Activated naive CD8-positive, alpha-beta T cell (primary cell): ENCODE measurements around the gene MCC.

Experiments
- H3K27ac Mint-ChIP-seq: one replicate; pipeline ENCODE4 v1.8.0; 2021; ENCODE audit warnings: mixed read lengths
- H3K27me3 Mint-ChIP-seq: one replicate; pipeline ENCODE4 v1.8.0; 2021; ENCODE audit warnings: mixed read lengths
- H3K36me3 Mint-ChIP-seq: one replicate; pipeline ENCODE4 v1.8.0; 2021; ENCODE audit warnings: mixed read lengths
- H3K4me1 Mint-ChIP-seq: one replicate; pipeline ENCODE4 v1.8.0; 2021; ENCODE audit warnings: low read depth, mixed read lengths
- H3K4me3 Mint-ChIP-seq: one replicate; pipeline ENCODE4 v1.8.0; 2021; ENCODE audit warnings: mild to moderate bottlenecking, mixed read lengths
- H3K9me3 Mint-ChIP-seq: one replicate; pipeline ENCODE4 v1.8.0; 2021; ENCODE audit warnings: low read depth, mixed read lengths

MCC gene

DNA sequence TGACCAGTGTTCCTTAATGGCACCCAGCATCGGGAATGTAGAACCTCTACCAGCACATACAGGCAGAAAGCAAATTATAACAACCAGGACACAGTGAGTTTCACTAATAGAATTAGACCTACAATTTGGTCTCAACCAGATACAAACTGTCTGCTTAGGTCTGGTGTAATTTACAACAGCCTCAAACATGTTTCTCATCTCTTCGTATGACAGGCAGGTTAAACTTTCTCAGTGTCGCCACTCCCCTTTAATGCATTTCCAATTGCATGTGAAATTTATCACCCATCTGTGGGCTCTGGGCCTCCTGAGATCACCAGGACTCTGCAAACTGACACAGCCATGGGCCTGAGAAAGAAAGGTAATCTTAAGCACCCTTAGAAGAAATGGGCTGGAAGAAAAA is 293.0 kb downstream of the MCC start:
- no peaks in the 10 kb centered on the region for H3K27me3 Mint-ChIP-seq
- H3K9me3 Mint-ChIP-seq: no peaks in the 10 kb centered on the region
- no peaks in the 10 kb centered on the region for H3K4me1 Mint-ChIP-seq
- H3K36me3 Mint-ChIP-seq: peaks cover 2% of the 10 kb centered on the region
- H3K27ac Mint-ChIP-seq: no peak overlapping the region
- no peak overlapping the region for H3K4me3 Mint-ChIP-seq

DNA sequence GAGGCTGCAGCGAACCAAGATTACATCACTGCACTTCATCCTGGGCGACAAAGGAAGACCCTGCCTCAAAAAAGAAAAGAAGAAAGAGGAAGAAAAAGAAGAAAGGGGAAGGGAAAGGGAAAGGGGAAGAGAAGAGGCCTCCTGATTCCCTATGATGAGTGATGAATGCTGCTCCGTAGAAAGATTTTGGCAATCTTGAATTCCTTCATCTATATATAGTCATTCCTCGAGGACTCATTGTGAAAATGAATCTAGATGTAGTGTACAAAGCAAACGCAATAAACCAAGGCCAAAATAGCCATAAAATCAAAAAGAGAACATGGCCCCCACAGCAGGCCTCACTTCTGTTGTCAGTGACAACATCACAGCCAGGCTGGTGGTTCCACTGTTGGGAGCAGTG is 293.7 kb downstream of the MCC start:
- Mint-ChIP-seq H3K9me3 (no peaks in the 10 kb centered on the region), H3K4me3 (no peak overlapping the region)

GRCh38 chr5:113194125-113194524 is 294.1 kb downstream of the MCC start:
- Mint-ChIP-seq H3K9me3 (no peaks in the 10 kb centered on the region), H3K27me3 (no peaks in the 10 kb centered on the region), H3K4me1 (no peaks in the 10 kb centered on the region), H3K36me3 (peaks cover 2% of the 10 kb centered on the region), H3K27ac (no peak overlapping the region), H3K4me3 (no peak overlapping the region)

More for the DNA sequence above, 293.7 kb downstream of the MCC start:
- Mint-ChIP-seq H3K36me3 (peaks cover 2% of the 10 kb centered on the region), H3K27ac (no peak overlapping the region), H3K4me1 (no peaks in the 10 kb centered on the region), H3K27me3 (no peaks in the 10 kb centered on the region)

GRCh38 chr5:113193311-113193978 is 294.8 kb downstream of the MCC start:
- Mint-ChIP-seq H3K4me3 (no peak overlapping the region), H3K36me3 (peaks cover 2% of the 10 kb centered on the region), H3K27me3 (no peaks in the 10 kb centered on the region), H3K4me1 (no peaks in the 10 kb centered on the region), H3K9me3 (no peaks in the 10 kb centered on the region), H3K27ac (no peak overlapping the region)

DNA sequence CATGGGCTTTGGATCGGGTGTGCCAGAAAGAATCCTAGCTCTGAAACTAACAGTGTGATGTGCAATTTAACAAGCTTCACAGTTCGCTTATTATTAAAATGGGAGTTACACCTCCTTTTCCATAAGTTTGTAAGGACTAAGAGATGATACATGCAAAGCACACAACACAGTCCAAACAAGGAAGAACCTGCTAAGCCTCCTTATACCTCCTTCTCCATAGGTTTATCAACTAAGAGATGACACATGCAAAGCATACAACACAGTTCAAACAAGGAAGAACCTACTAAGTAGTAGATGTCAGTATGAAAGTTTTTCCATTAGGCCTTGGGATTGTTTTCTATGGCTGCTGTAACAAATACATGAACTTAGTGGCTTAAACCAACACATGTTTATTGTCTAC is 295.7 kb downstream of the MCC start:
- H3K4me3 Mint-ChIP-seq: no peak overlapping the region
- H3K36me3 Mint-ChIP-seq: peaks cover 2% of the 10 kb centered on the region
- H3K27me3 Mint-ChIP-seq: no peaks in the 10 kb centered on the region
- no peaks in the 10 kb centered on the region for H3K9me3 Mint-ChIP-seq
- H3K4me1 Mint-ChIP-seq: no peaks in the 10 kb centered on the region
- H3K27ac Mint-ChIP-seq: no peak overlapping the region

DNA sequence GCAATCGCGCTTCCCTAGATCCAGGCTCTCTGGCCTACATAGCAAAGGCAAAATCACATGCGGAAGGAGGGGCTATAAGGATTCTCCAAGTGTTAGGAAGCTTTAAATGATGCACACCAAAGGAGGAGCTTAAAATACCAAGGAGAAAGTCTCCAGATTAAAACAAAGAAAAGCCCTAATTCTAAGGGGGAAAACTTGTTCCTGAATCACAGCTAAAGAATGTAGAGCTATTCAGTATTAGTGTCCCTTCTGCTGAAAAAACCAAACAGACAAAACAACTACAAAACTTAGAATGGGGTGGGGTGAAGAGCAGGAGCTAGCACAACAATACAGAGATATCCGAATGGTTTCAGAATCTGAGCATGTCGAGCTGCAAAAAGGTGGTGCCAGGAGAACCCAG is 297.9 kb downstream of the MCC start:
- Mint-ChIP-seq H3K36me3 (peaks cover 4% of the 10 kb centered on the region), H3K4me1 (no peaks in the 10 kb centered on the region), H3K27me3 (no peaks in the 10 kb centered on the region), H3K4me3 (no peak overlapping the region), H3K9me3 (no peaks in the 10 kb centered on the region), H3K27ac (no peak overlapping the region)

GRCh38 chr5:113189291-113189690 is 299.0 kb downstream of the MCC start:
- Mint-ChIP-seq H3K9me3 (no peaks in the 10 kb centered on the region), H3K4me1 (no peaks in the 10 kb centered on the region), H3K36me3 (peaks cover 4% of the 10 kb centered on the region), H3K4me3 (no peak overlapping the region), H3K27me3 (no peaks in the 10 kb centered on the region), H3K27ac (no peak overlapping the region)

- Mint-ChIP-seq H3K36me3 (peaks cover 4% of the 10 kb centered on the region), H3K9me3 (no peaks in the 10 kb centered on the region), H3K4me3 (no peak overlapping the region), H3K27ac (no peak overlapping the region), H3K4me1 (no peaks in the 10 kb centered on the region), H3K27me3 (no peaks in the 10 kb centered on the region)
Measured at GRCh38 chr5:113188436-113188835, 299.8 kb downstream of the MCC start.

DNA sequence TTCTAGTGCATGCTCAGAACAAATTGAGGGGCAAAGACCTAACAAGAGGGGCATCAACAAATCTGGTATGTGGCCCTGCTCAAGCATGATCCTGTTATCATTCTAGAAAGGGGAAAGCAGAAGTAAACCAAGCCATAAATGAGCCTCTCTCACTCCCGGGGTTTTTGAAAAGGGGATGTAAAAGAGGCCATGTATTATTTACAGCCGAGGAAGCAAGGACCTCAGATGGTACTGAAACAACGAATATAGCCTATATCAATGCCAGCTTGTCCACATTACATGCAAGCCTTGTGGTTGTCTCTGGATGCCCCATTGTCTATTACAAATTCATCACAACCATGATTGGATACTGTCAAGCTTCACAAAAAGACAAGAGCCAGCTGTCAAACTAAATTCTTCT is 300.3 kb downstream of the MCC start:
- no peaks in the 10 kb centered on the region for H3K9me3 Mint-ChIP-seq
- H3K27ac Mint-ChIP-seq: no peak overlapping the region
- peaks cover 2% of the 10 kb centered on the region for H3K36me3 Mint-ChIP-seq
- no peaks in the 10 kb centered on the region for H3K27me3 Mint-ChIP-seq
- no peaks in the 10 kb centered on the region for H3K4me1 Mint-ChIP-seq
- H3K4me3 Mint-ChIP-seq: no peak overlapping the region

DNA sequence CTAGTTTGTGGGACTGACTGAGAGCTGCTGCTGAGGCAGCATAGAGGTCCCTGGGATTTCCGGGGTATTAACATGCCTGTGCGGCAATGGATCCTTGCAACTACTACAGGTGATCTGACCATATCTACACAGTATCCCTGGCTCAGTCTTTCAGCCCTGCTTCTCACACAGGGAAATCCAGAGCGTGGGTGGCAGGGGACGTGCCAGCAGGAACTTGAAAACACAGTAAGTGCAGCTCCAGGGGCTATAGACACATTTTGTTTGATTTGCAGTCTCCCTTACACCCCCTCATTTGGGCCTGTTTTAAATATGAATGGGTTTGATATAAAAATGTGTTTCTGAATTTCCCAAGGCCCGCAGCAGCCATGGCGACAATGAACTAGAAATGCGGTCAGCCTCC is 302.2 kb downstream of the MCC start:
- Mint-ChIP-seq H3K4me1 (peaks cover 15% of the 10 kb centered on the region), H3K9me3 (no peaks in the 10 kb centered on the region), H3K27me3 (no peaks in the 10 kb centered on the region), H3K4me3 (no peak overlapping the region), H3K36me3 (peaks cover 2% of the 10 kb centered on the region), H3K27ac (no peak overlapping the region)

- no peaks in the 10 kb centered on the region for H3K9me3 Mint-ChIP-seq
- H3K27ac Mint-ChIP-seq: no peak overlapping the region
- H3K4me1 Mint-ChIP-seq: peaks cover 15% of the 10 kb centered on the region
- H3K27me3 Mint-ChIP-seq: no peaks in the 10 kb centered on the region
- H3K36me3 Mint-ChIP-seq: peaks cover 2% of the 10 kb centered on the region
- H3K4me3 Mint-ChIP-seq: no peak overlapping the region
Measured at GRCh38 chr5:113183694-113184093, 304.6 kb downstream of the MCC start.

DNA sequence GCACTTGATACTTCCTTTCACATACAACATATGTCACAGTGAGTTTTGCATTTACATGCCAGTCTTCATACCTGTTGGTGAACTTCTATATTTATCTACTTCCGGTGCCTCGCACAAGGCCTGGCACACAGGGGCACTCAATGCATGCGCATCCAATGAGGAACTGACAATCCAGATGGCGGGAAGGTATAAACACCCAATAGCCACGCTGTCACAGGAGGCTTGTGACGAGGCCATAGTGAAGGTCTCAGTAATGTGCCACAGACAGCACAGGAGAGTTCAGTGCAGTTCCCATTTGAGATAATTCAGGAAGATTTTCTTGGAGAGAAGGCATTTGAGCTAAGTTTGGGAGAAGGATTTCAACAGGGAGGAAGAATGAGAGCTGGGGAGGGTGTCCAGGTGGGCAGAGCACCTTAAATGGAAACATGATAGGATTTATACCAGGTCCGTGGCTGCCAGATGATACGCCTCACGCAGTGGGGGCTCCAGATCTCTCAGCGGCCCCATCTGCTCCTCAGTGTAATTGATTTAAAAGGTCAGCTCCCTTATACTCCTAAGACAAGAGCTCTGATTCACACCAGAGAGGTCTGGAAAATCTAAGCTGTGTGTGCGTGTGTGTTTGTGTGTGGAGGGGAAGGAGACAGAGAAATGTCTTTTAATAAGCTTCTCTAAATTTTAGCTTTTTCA is 305.5 kb downstream of the MCC start:
- Mint-ChIP-seq H3K36me3 (peaks cover 2% of the 10 kb centered on the region), H3K27me3 (no peaks in the 10 kb centered on the region), H3K4me1 (peaks cover 15% of the 10 kb centered on the region), H3K9me3 (no peaks in the 10 kb centered on the region), H3K27ac (no peak overlapping the region), H3K4me3 (no peak overlapping the region)

GRCh38 chr5:113181853-113182490 is 306.3 kb downstream of the MCC start:
- Mint-ChIP-seq H3K36me3 (peaks cover under 1% of the 10 kb centered on the region), H3K27ac (no peak overlapping the region)

GRCh38 chr5:113181409-113181808 is 306.8 kb downstream of the MCC start:
- H3K27ac Mint-ChIP-seq: no peak overlapping the region
- H3K36me3 Mint-ChIP-seq: peaks cover 4% of the 10 kb centered on the region
- peaks cover 15% of the 10 kb centered on the region for H3K4me1 Mint-ChIP-seq
- no peak overlapping the region for H3K4me3 Mint-ChIP-seq
- H3K9me3 Mint-ChIP-seq: no peaks in the 10 kb centered on the region
- no peaks in the 10 kb centered on the region for H3K27me3 Mint-ChIP-seq

More at GRCh38 chr5:113181853-113182490, 306.3 kb downstream of the MCC start:
- H3K4me3 Mint-ChIP-seq: no peak overlapping the region
- no peaks in the 10 kb centered on the region for H3K27me3 Mint-ChIP-seq
- H3K9me3 Mint-ChIP-seq: no peaks in the 10 kb centered on the region
- H3K4me1 Mint-ChIP-seq: peaks cover 15% of the 10 kb centered on the region

GRCh38 chr5:113179156-113179555 is 309.1 kb downstream of the MCC start:
- peaks cover 4% of the 10 kb centered on the region for H3K36me3 Mint-ChIP-seq
- H3K9me3 Mint-ChIP-seq: no peaks in the 10 kb centered on the region
- H3K27ac Mint-ChIP-seq: no peak overlapping the region
- peaks cover 15% of the 10 kb centered on the region for H3K4me1 Mint-ChIP-seq
- no peak overlapping the region for H3K4me3 Mint-ChIP-seq
- H3K27me3 Mint-ChIP-seq: no peaks in the 10 kb centered on the region
